NCI-H510A treated with DMSO at 0.1 percent for 48 hours (cell line): ENCODE results near the gene SLC25A15.

Source experiments
- DNase-seq: peaks from one replicate; lab custom pipeline; 2025; lab: John Stamatoyannopoulos, UW

Gene SLC25A15

DNA sequence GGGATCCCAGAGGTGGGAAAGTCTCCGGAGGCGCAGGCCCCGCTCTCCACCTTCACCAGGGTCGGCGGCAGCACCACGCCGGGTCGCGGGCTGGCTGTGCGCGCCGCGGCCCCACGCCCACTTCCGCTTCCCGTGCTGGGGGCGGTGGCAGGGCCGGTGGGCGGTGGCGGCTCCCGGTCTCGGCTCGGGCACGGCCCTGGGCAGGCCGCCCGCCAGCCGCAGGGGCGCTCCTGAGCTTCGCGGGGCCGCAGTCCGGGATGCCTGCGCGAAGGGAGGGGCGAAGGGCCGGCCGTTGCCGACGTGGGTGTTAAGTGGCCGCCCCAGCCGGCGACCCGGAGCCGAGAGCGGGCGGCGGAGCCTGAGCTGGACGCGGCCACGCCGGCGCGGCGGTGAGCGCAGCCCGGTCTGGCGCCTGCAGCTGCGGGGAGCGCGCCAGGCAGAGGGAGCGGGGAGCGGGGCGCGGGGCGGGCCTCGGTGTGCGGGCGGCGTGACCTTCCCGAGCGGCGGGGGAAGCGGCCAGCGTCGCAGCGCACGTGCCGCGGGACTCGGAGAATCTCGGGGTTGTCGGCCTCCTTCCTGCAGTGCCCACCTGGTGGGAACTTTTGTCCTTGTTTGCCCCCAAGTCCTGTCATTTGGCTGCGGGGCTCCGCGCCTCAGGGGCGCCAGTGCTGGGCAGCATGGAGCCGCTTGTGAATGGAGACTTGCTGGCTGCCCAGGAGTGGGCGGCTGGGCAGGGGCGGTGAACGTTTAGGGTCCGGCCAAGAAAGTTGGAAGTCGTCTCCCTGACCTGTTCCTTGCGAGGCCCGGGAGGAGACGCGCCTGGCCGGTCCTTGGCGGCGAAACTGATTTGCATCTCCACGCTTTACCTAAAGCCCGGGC lies at the start of gene SLC25A15:
SLC25A15 (plus strand) TSS at position 337 of the 879 bp plus-strand sequence. CDS start 3,616 bp downstream, outside the sequence.
- DNase-seq: peak; percentile 17

DNA sequence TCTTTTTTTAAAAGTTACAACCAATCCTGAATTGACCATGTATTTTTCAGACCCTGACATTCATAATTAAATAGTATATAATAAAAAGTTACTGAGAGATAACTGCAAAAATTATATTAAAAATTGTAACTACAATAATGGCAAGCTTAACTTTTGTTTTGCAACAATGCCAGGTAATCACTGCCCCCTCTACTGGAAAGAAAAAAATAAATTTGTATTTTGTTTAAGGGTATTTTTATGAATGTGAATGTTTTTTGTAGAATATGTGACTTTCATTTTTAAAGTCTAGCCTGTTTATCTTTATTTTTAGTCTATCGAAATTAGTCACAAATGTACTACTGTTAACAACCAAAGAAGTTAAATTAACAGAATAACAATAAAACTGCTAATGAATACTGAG lies 40.1 kb upstream of the SLC25A15 start:
- no peak for DNase-seq

DNA sequence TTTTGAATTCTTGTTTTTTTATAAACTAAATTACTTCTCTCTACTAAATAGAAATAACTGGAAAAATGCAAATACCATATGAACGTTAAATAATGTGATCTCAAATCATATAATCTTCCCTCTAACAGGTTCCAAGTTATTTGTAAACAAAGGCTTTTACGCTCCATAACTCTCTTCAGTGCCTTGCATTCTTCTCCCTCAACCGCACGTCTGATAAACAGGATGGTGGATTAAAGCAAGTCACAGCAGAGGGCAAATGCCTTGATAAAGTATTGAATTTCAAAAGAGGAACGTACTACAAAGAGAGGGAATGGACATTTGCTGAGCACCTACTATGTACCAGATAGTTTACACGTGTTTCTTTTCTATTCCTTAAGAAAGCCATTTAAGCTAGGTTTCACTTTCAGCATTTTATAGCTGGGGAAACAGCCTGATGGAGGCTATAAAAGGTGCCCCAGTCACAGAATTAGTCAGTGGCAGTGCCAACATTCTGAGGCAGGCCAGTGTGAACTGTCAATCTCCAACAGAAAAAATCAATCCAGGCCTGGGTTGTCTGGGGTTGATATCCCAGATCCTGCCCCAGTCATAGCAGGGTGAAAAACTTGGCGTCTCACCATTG lies 34.2 kb upstream of the SLC25A15 start:
- DNase-seq: no peak

DNA sequence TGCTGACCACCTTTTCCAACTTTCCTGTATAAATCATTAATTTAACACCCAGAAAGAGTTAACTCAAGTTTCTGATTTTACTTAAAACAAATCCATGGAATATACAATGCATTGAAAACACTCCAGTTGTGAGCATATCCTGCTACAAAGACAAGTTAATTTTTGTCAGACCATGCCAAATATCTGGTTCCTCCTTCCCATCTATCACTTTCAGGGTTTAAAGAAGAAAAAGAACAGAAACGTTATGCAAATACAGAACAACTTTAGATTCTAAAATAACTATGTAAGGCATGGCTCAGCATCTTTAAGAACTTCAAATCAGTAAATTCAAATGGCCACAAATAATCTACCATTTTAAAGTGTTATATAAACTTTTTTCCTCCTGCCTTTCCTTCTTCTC lies 33.4 kb upstream of the SLC25A15 start:
- no peak for DNase-seq

DNA sequence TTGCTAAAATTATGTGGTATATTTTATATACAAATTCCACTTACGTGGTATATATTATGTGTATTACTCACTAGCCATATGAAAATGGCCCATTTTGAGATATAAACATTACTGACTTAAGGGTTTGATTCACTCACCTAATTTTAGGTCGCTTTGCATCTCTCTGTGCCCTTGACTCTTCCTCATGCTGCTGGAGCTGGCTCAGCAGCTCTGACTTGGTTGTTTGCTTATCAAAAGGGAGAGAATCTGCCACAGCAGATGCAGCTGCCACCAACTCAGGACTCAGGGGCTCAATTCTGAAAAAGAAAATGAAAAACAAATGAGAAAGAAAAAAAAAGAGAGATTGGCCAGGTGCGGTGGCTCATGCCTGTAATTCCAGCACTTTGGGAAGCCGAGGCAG lies 30.6 kb upstream of the SLC25A15 start:
- no peak for DNase-seq

DNA sequence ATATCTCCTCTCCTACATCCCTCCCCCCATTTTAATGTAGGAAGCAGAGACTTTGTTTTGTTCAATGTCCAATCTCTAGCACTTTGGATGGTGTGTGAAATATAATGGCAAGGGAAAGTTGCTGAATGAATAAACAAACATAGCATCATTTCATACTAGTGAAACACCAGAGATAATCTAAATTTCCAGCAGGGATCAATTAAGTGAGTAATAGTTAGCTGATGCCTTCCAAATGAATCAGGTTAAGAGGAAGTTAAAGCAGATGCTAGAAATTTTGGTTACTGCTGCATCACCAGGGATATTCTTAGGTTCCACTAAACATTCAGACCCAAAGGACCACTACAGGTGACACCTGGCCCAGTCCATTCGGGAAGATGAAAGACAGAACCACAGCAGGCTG lies 26.6 kb upstream of the SLC25A15 start:
- no peak for DNase-seq

DNA sequence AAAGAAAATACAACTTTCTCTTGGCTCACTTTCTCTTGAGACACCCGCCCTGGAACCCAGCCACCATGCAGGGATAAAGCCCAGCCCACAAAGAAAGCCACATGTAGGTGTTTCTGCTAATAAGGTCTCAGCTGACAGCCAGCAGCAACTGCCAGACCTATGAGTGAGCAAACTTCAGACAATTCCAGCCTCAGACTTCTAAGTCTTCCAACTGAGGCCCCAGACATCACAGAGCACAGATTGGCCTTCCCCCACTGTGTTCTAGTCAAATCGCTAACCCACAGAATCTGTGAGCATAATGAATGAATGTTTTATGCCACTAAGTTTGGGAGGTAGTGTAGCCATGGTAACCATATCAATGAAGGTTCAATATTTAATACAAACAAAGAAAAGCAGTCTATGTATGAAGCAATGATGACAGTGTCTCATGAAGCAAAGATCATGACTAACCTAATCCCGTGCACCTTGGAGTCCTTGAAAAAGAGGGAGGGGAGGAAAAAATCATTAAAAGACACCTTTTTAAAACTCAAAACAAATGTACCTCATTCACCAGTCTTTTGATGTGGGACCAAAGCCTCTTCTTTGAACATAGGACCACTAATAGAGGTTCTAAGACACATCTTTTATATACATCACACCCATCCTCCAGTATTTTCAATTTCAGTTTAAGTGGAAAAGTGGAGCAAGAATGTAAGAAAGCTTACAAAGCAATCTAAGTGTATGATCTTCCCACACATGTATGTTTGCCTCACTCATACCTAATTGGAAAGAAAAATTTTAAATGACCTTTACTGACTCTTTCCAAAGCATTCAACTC lies 24.6 kb upstream of the SLC25A15 start:
- DNase-seq: no peak

DNA sequence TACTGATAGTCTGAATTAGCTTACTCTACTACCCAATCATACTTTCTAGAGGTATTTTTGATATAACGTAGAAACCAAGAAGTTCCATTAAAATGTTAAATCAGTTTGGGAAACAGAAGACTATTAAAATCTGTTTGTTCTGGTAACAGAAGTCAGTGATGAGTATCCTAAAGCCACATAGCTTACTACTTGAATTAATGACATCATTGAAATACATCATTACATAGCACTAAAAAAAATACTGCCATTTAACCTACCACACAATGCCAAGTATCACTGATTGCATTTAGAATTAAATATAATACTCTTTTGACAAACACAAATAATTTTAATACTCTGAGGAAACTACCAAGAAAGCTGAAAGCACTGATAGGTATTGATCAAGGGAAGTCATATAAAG lies 23.8 kb upstream of the SLC25A15 start:
- no peak for DNase-seq

DNA sequence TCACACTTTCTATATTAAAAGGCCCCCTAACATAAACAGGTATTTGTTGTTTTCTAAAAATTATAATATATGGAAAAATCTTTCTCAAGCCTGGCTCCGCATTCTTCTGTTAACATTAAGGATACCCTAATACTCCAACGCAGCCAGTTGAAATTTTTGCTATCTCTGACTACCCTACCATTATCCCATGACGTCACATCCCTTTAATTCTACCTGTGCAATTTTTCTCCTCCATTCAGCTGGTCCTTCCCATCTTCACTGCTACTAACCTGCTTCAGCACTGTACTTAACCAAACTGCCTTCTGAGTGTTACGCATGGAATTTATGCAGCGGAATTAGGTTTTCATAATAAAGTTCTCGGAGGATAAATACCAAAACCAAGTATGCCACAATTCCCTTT lies 19.4 kb upstream of the SLC25A15 start:
- DNase-seq: no peak

DNA sequence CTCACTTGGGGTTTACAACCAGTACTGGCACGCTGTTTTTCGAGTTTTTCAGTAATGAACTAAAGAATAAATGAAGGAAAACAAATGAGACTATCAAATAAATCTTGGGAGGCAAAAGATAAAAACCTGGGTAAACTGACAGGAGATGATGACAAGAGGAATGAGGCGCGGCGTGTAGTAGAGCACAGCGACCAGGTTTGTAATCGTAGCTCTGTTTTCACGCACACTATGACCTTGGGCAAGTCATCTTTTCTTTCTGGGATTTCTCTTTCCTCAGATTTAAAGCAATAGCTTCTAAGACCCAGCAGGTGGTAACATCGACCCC lies 18.8 kb upstream of the SLC25A15 start:
- no peak for DNase-seq

DNA sequence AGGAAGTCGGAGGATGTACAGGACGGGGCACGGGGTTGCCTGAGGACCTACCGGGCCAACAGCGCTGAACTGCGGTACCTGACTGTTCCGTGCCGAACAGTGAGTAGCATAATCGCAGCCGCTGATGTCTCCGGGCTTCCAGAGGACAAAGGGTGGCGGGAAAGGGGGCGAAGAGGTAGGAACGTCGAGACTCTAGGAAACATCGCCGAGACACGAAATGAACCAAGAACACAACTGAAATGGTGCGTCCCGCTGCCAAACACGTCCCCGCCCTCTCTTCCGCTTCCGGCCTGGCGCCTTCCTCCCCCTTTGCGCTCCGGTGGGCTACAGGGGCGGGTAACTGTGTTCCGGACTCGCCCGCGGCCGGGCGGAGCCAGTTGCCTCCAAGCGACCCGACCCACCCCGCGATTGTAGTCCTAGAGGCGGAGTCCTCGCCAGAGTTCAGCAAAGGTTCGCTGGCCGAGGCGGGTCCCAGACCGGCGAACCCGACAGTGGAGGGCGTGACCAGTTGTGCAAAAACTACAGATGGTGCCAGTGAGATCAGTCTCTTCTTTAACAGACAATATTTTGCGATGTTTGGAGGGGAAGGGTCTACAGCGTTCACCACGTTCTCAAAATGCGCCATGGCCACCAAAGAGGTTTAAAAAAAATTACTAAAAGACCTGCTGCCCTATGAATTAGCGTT lies 18.3 kb upstream of the SLC25A15 start, which contains the start of gene MRPS31:
MRPS31 (minus strand) TSS at position 257 of the 685 bp plus-strand sequence; CDS start at position 203, 54 bp downstream.
- peak; percentile 43 for DNase-seq

DNA sequence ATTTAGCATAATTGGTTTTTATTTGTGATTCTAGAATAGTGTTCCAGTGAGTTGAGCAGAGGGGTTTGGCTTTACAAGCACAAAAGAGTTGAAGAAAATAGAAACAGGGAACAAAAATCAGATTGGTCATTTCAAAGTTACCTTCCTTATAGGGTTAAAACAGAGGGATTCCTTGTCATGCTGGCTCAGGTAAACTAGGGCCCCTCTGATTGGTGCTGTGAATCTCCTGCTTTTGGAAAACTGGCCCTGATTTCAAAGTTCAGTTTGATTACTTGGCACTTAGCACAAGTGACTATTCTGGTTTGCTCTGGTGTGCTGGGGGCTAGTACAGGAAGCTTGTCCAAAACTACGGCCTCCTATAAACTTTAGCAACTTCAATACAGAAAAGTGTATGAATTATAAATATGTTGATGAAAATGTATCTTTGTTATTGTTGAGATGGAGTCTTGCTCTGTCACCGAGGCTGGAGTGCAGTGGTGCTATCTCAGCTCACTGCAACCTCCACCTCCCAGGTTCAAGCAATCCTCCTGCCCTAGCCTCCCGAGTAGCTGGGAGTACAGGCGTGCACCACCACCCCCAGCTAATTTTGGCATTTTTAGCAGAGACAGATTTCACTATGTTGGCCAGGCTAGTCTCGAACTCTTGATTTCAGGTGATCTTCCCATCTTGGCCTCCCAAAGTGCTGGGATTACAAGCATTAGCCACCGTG lies 16.5 kb upstream of the SLC25A15 start:
- DNase-seq: no peak

DNA sequence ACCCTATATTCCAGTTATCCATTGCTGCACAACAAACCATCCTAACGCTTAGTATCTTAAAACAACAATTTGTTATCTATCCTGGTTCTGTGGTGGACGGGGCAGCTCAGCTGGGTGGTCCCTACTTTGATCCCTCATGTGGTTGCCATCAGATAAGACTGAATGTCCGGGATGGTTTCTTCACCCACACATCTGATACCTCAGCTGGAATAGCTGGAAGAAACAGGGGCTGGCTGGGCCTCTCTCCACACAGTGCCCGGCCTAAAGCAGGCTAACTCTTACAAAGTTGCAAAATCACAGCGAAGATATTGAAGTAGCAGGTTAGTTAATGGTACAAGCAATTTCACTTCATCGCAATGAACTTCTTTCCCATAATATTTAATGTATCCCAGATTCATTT lies 14.7 kb upstream of the SLC25A15 start:
- DNase-seq: no peak

DNA sequence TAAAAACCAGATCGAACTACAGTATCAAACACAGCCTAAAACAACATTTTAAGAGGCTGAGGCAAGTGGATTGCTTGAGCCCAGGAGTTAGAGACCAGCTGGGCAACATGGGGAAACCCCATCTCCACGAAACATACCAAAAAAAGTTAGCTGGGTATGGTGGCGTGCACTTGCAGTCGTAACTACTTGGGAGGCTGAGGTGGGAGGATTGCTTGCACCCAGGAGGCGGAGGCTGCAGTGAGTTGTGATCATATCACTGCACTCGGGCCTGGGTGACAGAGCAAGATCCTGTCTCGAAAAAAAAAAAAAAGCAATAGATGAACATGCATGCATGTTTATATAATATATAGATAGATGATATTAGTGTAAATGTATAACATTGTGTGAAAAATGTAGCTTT lies 13.2 kb upstream of the SLC25A15 start:
- no peak for DNase-seq

DNA sequence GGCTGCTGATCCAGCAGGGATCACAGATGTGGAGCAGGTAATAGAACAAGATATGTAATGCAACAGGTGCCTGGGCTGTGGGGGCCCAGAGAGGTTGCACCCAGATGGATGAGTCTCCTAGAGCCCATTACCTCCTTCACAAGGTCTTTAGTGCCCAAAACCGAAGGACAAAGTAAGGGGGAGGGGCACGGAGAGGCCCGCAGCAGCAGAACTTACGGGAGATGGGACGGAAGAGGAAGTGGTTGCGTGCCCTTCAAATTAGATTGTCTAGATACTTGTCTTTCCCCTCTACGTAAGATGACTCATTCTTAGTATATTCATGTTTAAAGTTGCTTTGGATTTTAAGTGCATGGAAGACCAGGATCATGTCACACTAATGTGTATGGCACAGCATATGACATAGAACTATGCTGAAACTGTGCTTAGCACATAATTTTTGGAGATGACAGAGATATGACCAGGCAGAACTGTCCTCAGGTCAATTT lies 12.7 kb upstream of the SLC25A15 start:
- no peak for DNase-seq

DNA sequence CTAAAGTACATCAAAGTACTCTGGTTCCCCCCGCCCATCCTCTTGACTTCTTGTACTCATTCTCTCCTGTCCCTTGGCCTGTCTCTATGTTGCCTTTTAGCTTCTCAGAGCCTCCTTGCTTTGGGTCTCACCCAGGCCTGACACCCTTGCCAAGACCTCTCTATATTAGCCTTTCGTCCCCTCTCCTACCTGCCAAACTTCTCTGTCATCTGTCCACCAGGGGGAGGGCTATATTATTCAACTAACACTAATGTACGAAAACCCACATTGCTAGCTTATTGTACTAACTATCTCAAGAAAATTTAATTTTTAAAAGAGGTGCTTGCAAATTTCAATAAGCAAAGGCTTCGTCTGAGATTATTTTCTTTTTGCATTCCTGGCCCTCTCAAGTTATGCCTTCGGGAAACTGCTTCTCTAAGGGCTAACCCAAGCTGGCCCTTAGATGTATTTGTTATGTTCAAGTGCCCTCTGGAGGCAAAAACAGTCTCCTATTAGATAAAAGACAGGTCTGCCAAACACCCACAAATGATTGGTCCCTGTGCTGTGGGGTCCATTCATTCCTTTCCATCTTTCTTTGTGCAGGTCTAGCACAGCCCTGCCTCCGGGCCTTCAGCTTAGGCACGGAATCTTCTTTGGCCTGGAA lies 12.1 kb upstream of the SLC25A15 start:
- DNase-seq: peak; percentile 11

DNA sequence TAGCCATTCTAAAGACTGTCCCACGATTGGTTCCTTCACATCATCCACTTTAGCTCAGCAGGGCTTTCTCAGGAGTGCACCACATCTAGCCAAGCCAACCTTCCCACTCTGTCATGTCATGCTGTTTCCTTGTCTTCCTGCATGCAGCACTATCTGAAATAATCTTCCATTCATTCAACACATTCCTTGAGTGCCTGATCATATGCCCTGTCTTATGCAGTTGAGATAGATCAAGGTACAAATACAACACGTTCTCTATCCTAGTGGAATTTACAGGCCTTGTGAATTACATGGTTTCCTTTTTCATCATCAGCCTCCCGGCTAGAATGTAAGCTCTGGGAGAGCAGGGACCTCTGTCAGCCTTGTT lies 11.6 kb upstream of the SLC25A15 start:
- DNase-seq: no peak

DNA sequence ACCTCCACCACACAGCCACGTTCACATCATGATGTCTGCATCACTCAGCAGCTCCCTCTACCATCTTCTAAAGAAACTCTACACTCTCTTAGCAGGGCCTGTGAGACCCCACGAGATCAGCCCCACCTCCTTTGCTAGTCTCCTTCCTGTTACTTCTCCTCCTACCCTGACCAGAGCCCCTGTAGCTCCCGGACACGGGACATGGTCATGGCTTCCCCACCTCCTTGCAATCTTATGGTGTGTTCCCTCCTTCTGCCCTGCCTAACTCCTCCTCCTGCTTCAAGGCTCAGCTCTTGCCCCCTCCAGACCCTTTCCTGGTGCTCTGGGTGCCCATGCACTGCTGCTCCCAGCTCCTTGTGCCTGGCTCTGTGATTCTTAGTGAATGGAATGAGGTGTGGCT lies 10.4 kb upstream of the SLC25A15 start:
- no peak for DNase-seq

DNA sequence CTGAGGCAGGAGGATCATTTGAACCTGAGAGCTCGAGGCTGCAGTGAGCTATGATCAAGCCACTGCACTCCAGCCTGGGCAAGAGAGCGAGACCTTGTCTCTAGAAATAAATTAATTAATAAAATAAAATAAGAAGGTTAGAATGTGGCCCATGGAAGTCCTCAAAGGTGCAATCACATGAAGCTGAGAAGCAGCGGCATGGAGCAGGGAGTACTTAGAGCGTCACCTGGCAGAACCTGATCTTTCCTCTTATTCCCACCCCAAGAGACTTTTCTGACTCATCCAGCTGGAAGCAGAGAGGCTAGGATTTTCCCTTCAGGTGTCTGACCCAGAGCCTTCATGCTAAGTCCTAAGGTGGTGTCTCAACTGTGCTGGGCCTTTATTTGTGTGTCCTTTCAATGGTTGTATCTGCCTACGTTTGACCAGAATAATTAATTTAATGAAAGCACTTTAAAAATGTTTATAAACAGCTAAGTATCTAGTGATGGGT lies 9.6 kb upstream of the SLC25A15 start:
- no peak for DNase-seq

DNA sequence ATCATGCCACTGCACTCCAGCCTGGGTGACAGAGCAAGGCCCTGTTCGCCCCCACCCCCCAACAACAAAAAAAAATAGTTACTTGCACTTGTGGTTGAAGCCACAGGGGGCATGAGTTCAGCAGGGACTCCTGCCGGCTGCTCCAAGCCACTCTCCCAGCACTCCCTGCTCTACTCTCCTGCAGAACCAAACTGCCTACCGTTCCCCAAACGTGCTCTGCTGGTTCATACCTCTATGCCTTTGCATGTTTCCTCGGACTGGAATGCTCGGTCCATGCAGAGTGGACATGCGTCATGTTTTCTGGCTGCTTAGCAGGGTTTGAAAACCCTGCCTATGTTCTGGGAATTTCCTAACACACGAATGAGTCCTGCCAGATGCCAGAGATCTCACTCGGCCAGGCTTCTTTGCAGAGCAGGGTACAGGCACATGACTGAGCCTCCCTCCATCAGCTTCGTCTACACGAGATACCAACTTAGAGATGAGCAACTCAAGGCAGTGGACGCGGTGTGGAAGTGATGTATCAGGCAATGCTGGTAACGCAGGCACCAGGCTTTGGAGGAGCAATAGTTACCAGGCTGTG lies 8.5 kb upstream of the SLC25A15 start:
- DNase-seq: no peak
